Lower leg skin (tissue), 3 donors: ENCODE results near the gene PDZD7.

Source experiments
- CTCF ChIP-seq, 3 donors: fragments of 450-650 bp; IDR thresholded peaks; one replicate each; pipeline ENCODE4 v1.5.1; 2016; ENCODE audit warnings: antibody characterized with exemption in 3 of 3, mild to moderate bottlenecking in 3 of 3, moderate library complexity in 2 of 3
- POLR2A ChIP-seq, 2 donors: fragments of 450-650 bp; IDR thresholded peaks; one replicate each; pipeline ENCODE4 v1.6.1; 2016 to 2017; ENCODE audit warnings: antibody characterized with exemption in 2 of 2, mild to moderate bottlenecking in 1 of 2, moderate library complexity in 1 of 2

GRCh38 chr10:101021692-101022251 is 9.2 kb downstream of the PDZD7 start:
- no peak for TF ChIP-seq CTCF (IDR thresholded peaks at IDR 0.05)
- no peak for TF ChIP-seq POLR2A (IDR thresholded peaks at IDR 0.05)
